Putamen (tissue), 1 donor: ENCODE results near the gene INCA1.

Experiments used
- DNase-seq: peaks from one replicate; pipeline ENCODE4 v3.0.0-alpha.2; 2016; ENCODE audit warnings: low spot score

Gene INCA1

GRCh38 chr17:4948166-4948930 is 49.0 kb downstream of the INCA1 start, which contains the start of gene PFN1:
TSS of gene PFN1 (minus strand) at chr17:4948530. CDS start at chr17:4948394, 136 bp downstream.
- peak; percentile 89 for DNase-seq

- no peak for DNase-seq
These were observed 49.7 kb downstream of the INCA1 start for GRCh38 chr17:4947411-4948165.

GRCh38 chr17:4947010-4947410 is 50.3 kb downstream of the INCA1 start:
- DNase-seq = no peak

- DNase-seq = no peak
These were observed 50.9 kb downstream of the INCA1 start for GRCh38 chr17:4946312-4946976.

GRCh38 chr17:4945944-4946280 is 51.4 kb downstream of the INCA1 start:
- no peak for DNase-seq

DNA sequence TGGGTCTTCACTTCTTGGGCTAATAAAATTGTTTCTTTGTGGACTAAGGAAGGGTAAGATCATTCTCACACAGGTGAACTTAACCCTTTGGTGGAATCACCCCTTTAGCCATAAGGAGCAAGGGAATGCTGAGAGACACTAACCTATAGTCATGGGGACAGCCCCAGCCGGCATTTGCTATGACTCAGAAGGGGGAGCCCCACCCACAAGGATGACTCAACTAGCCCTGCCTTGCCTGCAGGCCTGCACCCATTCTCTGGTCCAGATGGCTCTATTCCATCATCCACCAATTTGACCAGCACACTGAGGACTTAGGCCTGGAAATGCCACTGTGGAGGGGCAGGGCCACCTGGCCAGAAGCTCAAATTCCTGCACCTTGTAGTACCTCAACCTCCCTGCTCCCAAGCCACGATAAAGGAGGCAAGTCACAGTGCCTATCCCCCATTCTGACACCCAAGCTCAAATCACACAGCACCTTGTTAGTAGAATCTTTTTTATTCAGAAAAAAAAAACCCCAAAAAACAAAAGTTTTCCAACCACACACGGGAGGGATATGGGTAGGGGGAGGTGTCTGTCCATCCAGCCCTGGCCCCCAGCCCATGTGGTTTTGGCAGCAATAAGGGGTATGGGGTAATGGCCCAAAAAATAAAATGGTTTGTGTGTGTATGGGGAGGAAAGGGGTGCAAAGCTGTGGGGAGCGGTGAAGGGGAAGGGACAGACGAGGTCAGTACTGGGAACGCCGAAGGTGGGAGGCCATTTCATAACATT is 52.0 kb downstream of the INCA1 start:
- no peak for DNase-seq

DNA sequence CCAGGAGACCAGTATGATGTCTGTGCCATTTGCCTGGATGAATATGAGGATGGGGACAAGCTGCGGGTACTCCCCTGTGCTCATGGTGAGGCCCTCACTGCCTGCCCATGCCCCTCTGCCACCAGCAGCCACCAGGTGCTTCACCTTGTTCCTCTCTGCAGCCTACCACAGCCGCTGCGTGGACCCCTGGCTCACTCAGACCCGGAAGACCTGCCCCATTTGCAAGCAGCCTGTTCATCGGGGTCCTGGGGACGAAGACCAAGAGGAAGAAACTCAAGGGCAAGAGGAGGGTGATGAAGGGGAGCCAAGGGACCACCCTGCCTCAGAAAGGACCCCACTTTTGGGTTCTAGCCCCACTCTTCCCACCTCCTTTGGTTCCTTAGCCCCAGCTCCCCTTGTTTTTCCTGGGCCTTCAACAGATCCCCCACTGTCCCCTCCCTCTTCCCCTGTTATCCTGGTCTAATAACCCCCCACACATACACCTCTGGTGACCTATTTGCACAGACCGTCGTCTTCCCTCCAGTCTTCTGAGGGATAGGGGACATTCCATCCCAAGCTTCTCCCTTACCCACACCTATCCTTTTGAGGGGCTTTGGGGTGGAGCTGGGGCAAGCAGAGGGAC is 52.7 kb downstream of the INCA1 start:
- DNase-seq = no peak

DNA sequence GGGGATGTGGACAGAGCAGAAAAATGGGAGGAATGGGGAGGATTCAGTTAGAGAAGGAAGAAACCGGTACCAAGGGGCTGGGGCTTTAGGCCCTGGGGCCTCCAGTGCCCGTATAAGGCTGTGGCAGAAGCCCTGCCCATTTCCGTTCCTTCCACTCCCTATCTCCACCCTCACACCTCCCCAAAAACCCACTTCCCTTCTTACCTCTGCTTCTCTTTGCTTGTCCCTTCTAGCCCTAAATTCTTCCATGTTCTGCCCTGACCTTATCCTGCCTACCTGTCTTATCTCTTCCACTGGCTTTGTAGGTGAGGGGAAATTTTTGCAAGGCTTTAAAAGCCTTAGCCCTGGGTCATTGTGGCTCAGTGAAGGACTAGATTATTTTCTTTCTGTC is 53.2 kb downstream of the INCA1 start:
- DNase-seq = no peak

- DNase-seq = no peak
These were observed 54.4 kb downstream of the INCA1 start for GRCh38 chr17:4942760-4943508.

- no peak for DNase-seq
These were observed 56.1 kb downstream of the INCA1 start for GRCh38 chr17:4941319-4941610.

- no peak for DNase-seq
These were observed 56.6 kb downstream of the INCA1 start for GRCh38 chr17:4940555-4941318.

DNA sequence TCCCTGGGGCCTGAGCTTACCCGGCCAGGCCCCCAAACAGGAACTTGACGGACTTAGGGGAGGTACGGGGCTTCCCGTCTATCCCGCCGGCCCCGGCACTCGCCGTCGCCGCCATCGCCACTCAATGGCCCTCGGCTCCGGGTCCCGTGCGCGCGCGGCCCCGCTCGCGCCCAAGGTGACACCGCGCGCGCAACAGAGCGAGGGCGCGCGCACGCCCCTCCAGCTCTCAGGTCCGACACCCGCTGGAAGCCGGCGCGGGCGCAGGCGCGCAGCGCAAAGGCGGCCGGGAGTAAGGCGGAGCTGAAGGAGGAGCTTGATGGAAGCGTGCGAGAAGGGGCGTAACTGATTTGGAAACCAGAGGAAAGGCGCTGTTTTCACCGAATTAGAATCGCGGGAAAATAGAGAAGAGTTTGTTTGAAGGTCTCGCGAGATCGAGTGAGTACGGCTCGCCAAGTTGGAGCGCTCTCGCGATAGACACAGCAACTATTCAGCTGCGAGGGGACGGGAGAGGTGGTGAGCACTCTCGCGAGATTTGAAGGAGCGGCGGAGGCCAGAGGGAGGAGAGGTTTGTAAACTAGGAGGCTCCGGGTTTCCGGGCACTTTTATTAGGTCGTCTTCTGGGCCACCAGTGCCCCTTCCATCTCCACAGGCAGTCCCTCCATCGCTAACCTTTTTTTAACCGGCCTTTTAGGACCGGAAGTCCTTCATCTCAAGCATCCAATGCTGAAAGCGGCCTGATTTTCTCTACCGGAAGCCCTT is 57.3 kb downstream of the INCA1 start, which contains the start of the genes RNF167 and SLC25A11:
Gene RNF167, plus strand, starts transcription at position 473 of the 759 bp plus-strand sequence. CDS start 642 bp downstream, outside the sequence.
Gene SLC25A11, minus strand, starts transcription at position 251 of the 759 bp plus-strand sequence. Its CDS starts 136 bp downstream, at position 115.
- peak; percentile 99 for DNase-seq

GRCh38 chr17:4939546-4939795 is 57.9 kb downstream of the INCA1 start:
- DNase-seq = no peak

DNA sequence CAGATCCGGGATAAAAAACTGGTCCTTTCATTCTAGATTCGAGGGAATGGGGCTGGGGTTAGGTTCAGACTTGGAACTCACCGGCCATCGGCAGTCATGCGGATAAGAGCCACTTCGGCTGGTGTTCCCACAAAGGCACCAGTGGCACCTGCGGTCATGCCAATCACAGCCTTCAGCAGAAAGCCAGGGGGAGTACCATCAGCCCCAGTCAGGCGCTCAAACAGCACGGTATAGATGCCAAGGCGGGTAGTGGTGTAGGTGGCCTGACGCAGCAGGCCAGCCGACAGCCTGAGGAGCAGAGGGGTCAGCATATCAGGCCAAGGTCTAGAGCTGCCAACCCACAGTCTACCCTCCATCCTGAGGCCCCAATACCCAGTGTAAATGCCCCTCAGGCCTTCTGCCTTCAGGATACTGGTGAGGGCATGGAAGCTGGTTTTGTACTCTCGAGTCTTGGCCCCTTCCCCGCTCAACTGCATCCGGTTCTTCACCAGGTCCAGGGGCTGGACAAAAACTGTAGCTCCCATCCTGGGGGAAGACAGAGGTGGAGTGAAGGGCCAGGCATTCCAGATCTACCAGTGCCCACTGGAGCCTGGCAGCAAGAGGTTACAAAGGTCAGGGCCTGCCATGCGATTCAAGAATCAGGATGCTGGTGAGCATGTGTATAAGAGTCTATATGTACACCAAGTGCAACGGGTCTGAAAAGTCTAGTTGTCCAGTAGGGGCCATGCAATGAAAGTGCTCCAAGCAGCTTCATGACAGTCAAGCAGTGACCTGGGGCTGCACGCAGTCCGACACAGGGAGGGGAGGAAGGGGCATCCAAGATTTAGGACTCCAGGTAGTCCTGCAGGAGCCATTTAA is 58.4 kb downstream of the INCA1 start:
- DNase-seq = no peak
